ENCODE data around the gene CFAP107. TPM values are rescaled to one million over a fixed set of nuclear protein-coding genes. Genes with fewer than 3 reads are reported as not detected.

CFAP107 gene
- total and polyA plus RNA-seq, 2 of the 4 experiments (the other 2 are of a cell fraction), result not detected

- dilution Hi-C loops (cut with HindIII; ENCODE audit: low sequenced_read_pairs, unreplicated experiment) (no loop called here), in situ Hi-C loops (cut with MboI; ENCODE audit: low sequenced_read_pairs) (no loop called here), intact Hi-C loops (cut with micrococcal nuclease) (no loop called here)
- Histone ChIP-seq H3K4me2 (ENCODE audit: low read depth, low read length) (no peak overlapping the region), H2BK20ac (ENCODE audit: low read depth, low read length) (no peak overlapping the region), H3K27me3 (ENCODE audit: control insufficient read depth, insufficient read depth, low read length) (no peaks in the 10 kb centered on the region), H3K4me3 (ENCODE audit: insufficient read depth, low read depth, low read length) (no peak overlapping the region), H2AK5ac (ENCODE audit: low read depth, low read length) (no peak overlapping the region), H3K9ac (ENCODE audit: low read depth, low read length) (no peak overlapping the region), H3K79me1 (ENCODE audit: low read depth in 1 of 2, low read length in 2 of 2) (no peaks in the 10 kb centered on the region), H2BK120ac (ENCODE audit: low read depth, low read length) (no peak overlapping the region), H2BK5ac (ENCODE audit: low read depth, low read length, poor library complexity, severe bottlenecking) (no peak overlapping the region), H3K56ac (ENCODE audit: extremely low read depth, insufficient read depth, low read length) (no peak overlapping the region), H2AFZ (replicated peaks; ENCODE audit: low read length, poor library complexity) (no peak overlapping the region), H3K9me1 (ENCODE audit: insufficient read depth, low read length) (no peaks in the 10 kb centered on the region), H3K9me3 (ENCODE audit: control insufficient read depth, insufficient read depth, low read length) (no peaks in the 10 kb centered on the region), H3K23ac (ENCODE audit: low read depth, low read length) (no peak overlapping the region), H3K18ac (ENCODE audit: low read depth, low read length) (no peak overlapping the region), H4K5ac (ENCODE audit: low read depth, low read length) (no peak overlapping the region), H4K20me1 (ENCODE audit: insufficient read depth, low read length) (no peaks in the 10 kb centered on the region), H3K4me1 (ENCODE audit: control insufficient read depth, insufficient read depth, low read length) (no peaks in the 10 kb centered on the region), H2BK15ac (ENCODE audit: low read depth, low read length) (no peak overlapping the region), H3K14ac (replicated peaks; ENCODE audit: low read depth, low read length) (no peak overlapping the region), H4K8ac (ENCODE audit: low read depth in 2 of 2, low read length in 2 of 2) (no peak overlapping the region), H2AK9ac (replicated peaks; ENCODE audit: low read depth, low read length, poor library complexity) (no peak overlapping the region), H3K4ac (ENCODE audit: low read depth, low read length) (no peak overlapping the region), H4K91ac (ENCODE audit: insufficient read depth, low read depth, low read length) (no peak overlapping the region), H3K27ac (ENCODE audit: insufficient read depth, low read length) (no peak overlapping the region), H3K36me3 (ENCODE audit: control insufficient read depth, insufficient read depth, low read length) (no peaks in the 10 kb centered on the region)
- CTCF ChIA-PET, result no interaction called here
- POLR2A ChIA-PET (ENCODE audit: unreplicated experiment), result no interaction called here
- no TSS peak for BruUV-seq (replicated peaks)
- TF ChIP-seq RAD21 (IDR thresholded peaks at IDR 0.05; ENCODE audit: low read length) (no peak), MXI1 (IDR thresholded peaks at IDR 0.05; ENCODE audit: borderline replicate concordance, low read depth, low read length) (no peak), MAFK (IDR thresholded peaks at IDR 0.05; ENCODE audit: low read depth, low read length) (no peak), ELK1 (IDR thresholded peaks at IDR 0.05; ENCODE audit: borderline replicate concordance, low read depth, low read length) (no peak), SMC3 (IDR thresholded peaks at IDR 0.05; ENCODE audit: low read depth, low read length) (no peak), RFX5 (IDR thresholded peaks at IDR 0.05; ENCODE audit: low read depth, low read length) (no peak), MAZ (IDR thresholded peaks at IDR 0.05; ENCODE audit: borderline replicate concordance, low read depth, low read length) (no peak), FOS (IDR thresholded peaks at IDR 0.05; ENCODE audit: low read depth, low read length) (no peak), POLR2A (IDR thresholded peaks at IDR 0.05; ENCODE audit: low read depth, low read length) (no peak), CEBPB (IDR thresholded peaks at IDR 0.05; ENCODE audit: low read depth, low read length) (no peak), CTCF (conservative IDR thresholded peaks at IDR 0.05; ENCODE audit: low read depth, low read length) (no peak), USF2 (IDR thresholded peaks at IDR 0.05; ENCODE audit: low read depth, low read length) (no peak), RCOR1 (IDR thresholded peaks at IDR 0.05; ENCODE audit: insufficient replicate concordance, low read length) (no peak), CHD1 (IDR thresholded peaks at IDR 0.05; ENCODE audit: low read depth, low read length) (no peak), BHLHE40 (IDR thresholded peaks at IDR 0.05; ENCODE audit: low read depth, low read length) (no peak), NFE2L2 (IDR thresholded peaks at IDR 0.05; ENCODE audit: low read depth, low read length) (no peak)
- ATAC-seq (ENCODE audit: low read depth), result no peak
- DNase-seq, result no peak
- WGBS, 2 experiments (ENCODE audit: extremely low coverage in 2 of 2, insufficient read length in 1 of 2), result no CpG with 5 or more reads among the region's 3 CpGs
Measured at GRCh38 chr1:12734651-12735050, 11.3 kb upstream of the CFAP107 start.

All from IMR-90 (cell line).